HEK293 (cell line): ENCODE measurements around the gene CDKN3.
"Not testable (repeated sequence)": the region's sequence is repeated elsewhere in the genome, so short reads cannot be mapped to it uniquely, and the experiment has no call there.

ENCODE experiments used
- CTCF ChIA-PET: fragments of 350-600 bp; formaldehyde crosslinking; extraction: SDS; loops from one replicate; lab custom pipeline; 2021; ENCODE audit warnings: antibody characterized with exemption; lab: Yijun Ruan, JAX
- POLR2A ChIA-PET: fragments of 300-600 bp; formaldehyde crosslinking; extraction: SDS; loops from one replicate; lab custom pipeline; 2020; ENCODE audit warnings: antibody characterized with exemption, inconsistent platforms; lab: Yijun Ruan, JAX
- H3K27ac ChIP-seq: fragments of 200-500 bp; sonication (Bioruptor generic); 2 replicates; pipeline ENCODE4 v1.5.1; 2014; ENCODE audit warnings: low read depth, low read length, control low read depth, inconsistent platforms; ENCODE audit errors: extremely low read depth
- H3K36me3 ChIP-seq, 2 experiments: fragments of 200-500 bp in 1 of 2; sonication (Bioruptor generic) in 1 of 2; 1 replicate in 1 of 2; 2 replicates in 1 of 2; pipeline ENCODE4 v1.5.1; 2014 to 2017; ENCODE audit warnings: inconsistent platforms in 2 of 2, low read length in 2 of 2; ENCODE audit not compliant: control insufficient read depth in 2 of 2, insufficient read depth in 1 of 2
- H3K4me1 ChIP-seq: fragments of 200-500 bp; sonication (Bioruptor generic); 2 replicates; pipeline ENCODE4 v1.5.1; 2014; ENCODE audit warnings: mild to moderate bottlenecking, low read length, inconsistent platforms; ENCODE audit not compliant: control insufficient read depth, insufficient read depth
- H3K4me3 ChIP-seq: 2 replicates; pipeline ENCODE4 v1.5.1; 2011; ENCODE audit warnings: low read depth, mild to moderate bottlenecking, control low read depth, low read length, moderate library complexity
- H3K9me3 ChIP-seq: fragments of 200-500 bp; sonication (Bioruptor generic); 2 replicates; pipeline ENCODE4 v1.5.1; 2014; ENCODE audit warnings: low read depth, low read length, inconsistent platforms; ENCODE audit not compliant: control insufficient read depth, insufficient read depth
- BCL11B ChIP-seq: fragments of 450-650 bp; formaldehyde crosslinking; IDR thresholded peaks from 2 replicates; pipeline ENCODE4 v1.5.1; 2016; ENCODE audit warnings: low read depth, missing biosample characterization, missing genetic modification characterization
- EGR2 ChIP-seq: fragments of 450-650 bp; formaldehyde crosslinking; IDR thresholded peaks from 2 replicates; pipeline ENCODE4 v1.5.1; 2016; ENCODE audit warnings: low read depth, missing biosample characterization, missing genetic modification characterization
- GFI1B ChIP-seq: fragments of 450-650 bp; formaldehyde crosslinking; IDR thresholded peaks from 2 replicates; pipeline ENCODE4 v1.5.1; 2016; ENCODE audit warnings: missing biosample characterization, missing genetic modification characterization
- GLIS2 ChIP-seq: fragments of 450-650 bp; formaldehyde crosslinking; IDR thresholded peaks from 2 replicates; pipeline ENCODE4 v1.5.1; 2016; ENCODE audit warnings: missing biosample characterization, missing genetic modification characterization
- HOXA7 ChIP-seq: sonication (generic); formaldehyde crosslinking; IDR thresholded peaks from 2 replicates; pipeline ENCODE4 v1.8.1; 2022; ENCODE audit warnings: missing genetic modification reagents, borderline replicate concordance
- PRDM10 ChIP-seq: fragments of 450-650 bp; formaldehyde crosslinking; IDR thresholded peaks from 2 replicates; pipeline ENCODE4 v1.5.1; 2016; ENCODE audit warnings: missing biosample characterization, missing genetic modification characterization
- RBAK ChIP-seq: fragments of 450-650 bp; formaldehyde crosslinking; IDR thresholded peaks from 2 replicates; pipeline ENCODE4 v1.5.1; 2016; ENCODE audit warnings: missing biosample characterization, missing genetic modification characterization
- YY1 ChIP-seq: fragments of 450-650 bp; formaldehyde crosslinking; IDR thresholded peaks from 2 replicates; pipeline ENCODE4 v1.5.1; 2018; ENCODE audit warnings: missing biosample characterization, missing genetic modification characterization
- ZFHX2 ChIP-seq: fragments of 450-650 bp; formaldehyde crosslinking; conservative IDR thresholded peaks from 2 replicates; pipeline ENCODE4 v1.5.1; 2016; ENCODE audit warnings: missing biosample characterization, missing genetic modification characterization
- ZFP41 ChIP-seq: fragments of 450-650 bp; formaldehyde crosslinking; IDR thresholded peaks from 2 replicates; pipeline ENCODE4 v1.5.1; 2016; ENCODE audit warnings: missing biosample characterization, missing genetic modification characterization, borderline replicate concordance
- ZNF112 ChIP-seq: fragments of 450-650 bp; formaldehyde crosslinking; IDR thresholded peaks from 2 replicates; pipeline ENCODE4 v1.5.0; 2017; ENCODE audit warnings: missing biosample characterization, missing genetic modification characterization
- ZNF114 ChIP-seq: fragments of 450-650 bp; formaldehyde crosslinking; IDR thresholded peaks from 2 replicates; pipeline ENCODE4 v1.5.0; 2017; ENCODE audit warnings: missing biosample characterization, missing genetic modification characterization
- ZNF223 ChIP-seq: fragments of 450-650 bp; formaldehyde crosslinking; IDR thresholded peaks from 2 replicates; pipeline ENCODE4 v1.5.1; 2016; ENCODE audit warnings: missing biosample characterization, missing genetic modification characterization
- ZNF280C ChIP-seq: fragments of 450-650 bp; formaldehyde crosslinking; IDR thresholded peaks from 2 replicates; pipeline ENCODE4 v1.5.1; 2016; ENCODE audit warnings: missing biosample characterization, missing genetic modification characterization
- ZNF335 ChIP-seq: fragments of 450-650 bp; formaldehyde crosslinking; conservative IDR thresholded peaks from 2 replicates; pipeline ENCODE4 v1.5.1; 2016; ENCODE audit warnings: missing biosample characterization, missing genetic modification characterization
- ZNF354C ChIP-seq: fragments of 450-650 bp; formaldehyde crosslinking; IDR thresholded peaks from 2 replicates; pipeline ENCODE4 v1.5.1; 2016; ENCODE audit warnings: missing biosample characterization, missing genetic modification characterization, low read depth, borderline replicate concordance
- ZNF423 ChIP-seq: fragments of 450-650 bp; formaldehyde crosslinking; IDR thresholded peaks from 2 replicates; pipeline ENCODE4 v1.5.1; 2016; ENCODE audit warnings: missing biosample characterization, missing genetic modification characterization
- ZNF433 ChIP-seq: fragments of 450-650 bp; formaldehyde crosslinking; IDR thresholded peaks from 2 replicates; pipeline ENCODE4 v1.5.1; 2016; ENCODE audit warnings: missing biosample characterization, missing genetic modification characterization, low read depth
- ZNF548 ChIP-seq: fragments of 450-650 bp; formaldehyde crosslinking; IDR thresholded peaks from 2 replicates; pipeline ENCODE4 v1.5.1; 2016; ENCODE audit warnings: missing biosample characterization, missing genetic modification characterization
- ZNF776 ChIP-seq: fragments of 450-650 bp; formaldehyde crosslinking; IDR thresholded peaks from 2 replicates; pipeline ENCODE4 v1.5.0; 2017; ENCODE audit warnings: missing biosample characterization, missing genetic modification characterization, borderline replicate concordance
- ZNF785 ChIP-seq: fragments of 450-650 bp; formaldehyde crosslinking; IDR thresholded peaks from 2 replicates; pipeline ENCODE4 v1.5.1; 2016; ENCODE audit warnings: missing biosample characterization, missing genetic modification characterization

The CDKN3 gene

GRCh38 chr14:54453990-54454389 is 57.2 kb downstream of the CDKN3 start:
- H3K36me3 ChIP-seq, H3K9me3 ChIP-seq, H3K27ac ChIP-seq, H3K4me3 ChIP-seq, H3K4me1 ChIP-seq, POLR2A ChIA-PET: not testable (repeated sequence)
- CTCF ChIA-PET, result interaction anchor here (0.8 to 1.0 kb wide), 2 partner anchors 10 to 33 kb away, joined by 3 to 5 read pairs; no protein-coding TSS in a partner anchor
- peak; percentile 69 for TF ChIP-seq ZFHX2 (tag by site-specific recombination)
- TF ChIP-seq EGR2, result 0 out of 2 replicates have a peak, but pooled peaks have one; percentile 24
- TF ChIP-seq ZNF335 (tag by site-specific recombination), result 0 out of 2 replicates have a peak, but pooled peaks have one; percentile 34

GRCh38 chr14:54455363-54455762 is 58.6 kb downstream of the CDKN3 start:
- H3K27ac ChIP-seq, result no peak overlapping the region
- no peak overlapping the region for H3K4me3 ChIP-seq
- POLR2A ChIA-PET, result no interaction called here
- H3K4me1 ChIP-seq, result no peaks in the 10 kb centered on the region
- no peak for TF ChIP-seq ZFP41 (tag by site-specific recombination)
- no peak for TF ChIP-seq ZNF112 (tag by site-specific recombination)
- no peak for TF ChIP-seq YY1 (tag by site-specific recombination)
- TF ChIP-seq ZNF280C (tag by site-specific recombination), result no peak
- no peak for TF ChIP-seq GFI1B (tag by site-specific recombination)
- TF ChIP-seq ZNF776 (tag by site-specific recombination), result no peak
- TF ChIP-seq ZNF423 (tag by site-specific recombination), result no peak
- no peak for TF ChIP-seq ZNF548 (tag by site-specific recombination)
- TF ChIP-seq ZNF223 (tag by site-specific recombination), result no peak
- no peak for TF ChIP-seq RBAK (tag by site-specific recombination)
- no peak for TF ChIP-seq PRDM10 (tag by site-specific recombination)
- no peak for TF ChIP-seq ZNF433 (tag by site-specific recombination)
- TF ChIP-seq ZNF785, result no peak
- no peak for TF ChIP-seq BCL11B (tag by site-specific recombination)
- TF ChIP-seq HOXA7 (CRISPR knock-in tag), result no peak
- no peak for TF ChIP-seq ZNF354C (tag by site-specific recombination)
- no peak for TF ChIP-seq ZNF114 (tag by site-specific recombination)
- no peak for TF ChIP-seq GLIS2
- CTCF ChIA-PET, result interaction anchor here (1.2 kb wide), 1 partner anchor 15 kb away, joined by 3 read pairs; no protein-coding TSS in a partner anchor
- no peaks in the 10 kb centered on the region; a peak in 1 of 3 replicates for H3K36me3 ChIP-seq
- H3K9me3 ChIP-seq, result no peaks in the 10 kb centered on the region

- H3K4me1 ChIP-seq, H3K36me3 ChIP-seq, H3K9me3 ChIP-seq, H3K27ac ChIP-seq, H3K4me3 ChIP-seq: not testable (repeated sequence)
- POLR2A ChIA-PET, result interaction anchor here (0.6 kb wide), 1 partner anchor 53 kb away, joined by 3 read pairs; the partner anchor contains the start of gene CGRRF1
- CTCF ChIA-PET, result interaction anchor here (0.7 kb wide), 1 partner anchor 56 kb away, joined by 5 read pairs; no protein-coding TSS in a partner anchor
These were observed 60.2 kb downstream of the CDKN3 start for GRCh38 chr14:54456820-54457608.
